AG08395 (cell line): ENCODE data around the gene COG2.
"Not testable (repeated sequence)": the region's sequence is repeated elsewhere in the genome, so short reads cannot be mapped to it uniquely, and the experiment has no call there.

Experiments
- DNase-seq: peaks from one replicate; pipeline ENCODE4 v3.0.0; 2012; ENCODE audit warnings: mixed read lengths, low spot score

Gene COG2

GRCh38 chr1:230642263-230642959, at the start of gene COG2:
COG2 (plus strand) TSS chr1:230642481; CDS start chr1:230642607, 126 bp downstream.
- DNase-seq: peak; percentile 97

GRCh38 chr1:230592848-230593414, 49.4 kb upstream of the COG2 start:
- DNase-seq: no peak

- DNase-seq: no peak
Observed at GRCh38 chr1:230594214-230594773, 48.0 kb upstream of the COG2 start.

- no peak for DNase-seq
Observed at GRCh38 chr1:230595181-230595580, 47.1 kb upstream of the COG2 start.

GRCh38 chr1:230596306-230596705, 46.0 kb upstream of the COG2 start:
- DNase-seq: no peak

GRCh38 chr1:230598745-230599144, 43.5 kb upstream of the COG2 start:
- DNase-seq: no peak

GRCh38 chr1:230599926-230600656, 42.2 kb upstream of the COG2 start:
- DNase-seq: no peak

- DNase-seq: not testable (repeated sequence)
Observed at GRCh38 chr1:230600657-230601400, 41.5 kb upstream of the COG2 start.

- no peak for DNase-seq
Observed at GRCh38 chr1:230609208-230609607, 33.1 kb upstream of the COG2 start.

- DNase-seq: no peak
Observed at GRCh38 chr1:230610589-230610988, 31.7 kb upstream of the COG2 start.

- no peak for DNase-seq
Observed at GRCh38 chr1:230611128-230611877, 31.0 kb upstream of the COG2 start.

- no peak for DNase-seq
Observed at GRCh38 chr1:230611878-230612235, 30.4 kb upstream of the COG2 start.

GRCh38 chr1:230612651-230613050, 29.6 kb upstream of the COG2 start:
- no peak for DNase-seq

- no peak for DNase-seq
Observed at GRCh38 chr1:230614121-230614520, 28.2 kb upstream of the COG2 start.

- DNase-seq: no peak
Observed at GRCh38 chr1:230618537-230618936, 23.7 kb upstream of the COG2 start.

- no peak for DNase-seq
Observed at GRCh38 chr1:230620649-230621323, 21.5 kb upstream of the COG2 start.

GRCh38 chr1:230621324-230622030, 20.8 kb upstream of the COG2 start:
- no peak for DNase-seq

GRCh38 chr1:230622151-230622550, 20.1 kb upstream of the COG2 start:
- no peak for DNase-seq

GRCh38 chr1:230624097-230624713, 18.1 kb upstream of the COG2 start:
- DNase-seq: no peak

GRCh38 chr1:230626232-230626631, 16.0 kb upstream of the COG2 start:
- DNase-seq: no peak
